ENCODE measurements around the gene FARS2.

GRCh38 chr6:5644523-5645185 is 383.3 kb downstream of the FARS2 start:
- TF ChIP-seq CTCF (IDR thresholded peaks at IDR 0.05; ENCODE audit: borderline replicate concordance, extremely low read depth, low read length, poor library complexity, severe bottlenecking), result no peak
- no peak for TF ChIP-seq EZH2 (IDR thresholded peaks at IDR 0.05; ENCODE audit: borderline replicate concordance, low read depth, low read length, severe bottlenecking)
